Measurements from ENCODE around the gene KSR1.

KSR1 gene

DNA sequence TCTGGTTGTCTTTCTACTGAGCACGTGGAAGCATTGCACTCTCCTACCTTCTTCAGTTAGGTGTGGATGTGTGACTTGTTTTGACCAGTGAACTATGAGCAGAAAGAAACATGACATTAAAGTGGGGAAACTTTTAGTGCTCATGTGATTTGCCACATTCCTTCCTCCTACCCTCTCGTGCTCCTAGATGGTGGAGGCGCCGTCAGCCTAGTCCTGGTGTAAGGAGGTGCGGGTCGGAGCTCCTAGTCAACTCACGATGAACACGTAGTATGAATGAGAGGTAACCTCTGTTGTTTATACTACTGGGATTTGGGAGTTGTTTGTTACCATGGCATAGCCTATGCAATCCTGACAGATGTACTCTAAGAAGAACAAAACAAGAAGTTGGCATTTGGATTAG is 47.4 kb downstream of the KSR1 start:
- no peaks in the 10 kb centered on the region for H3K27me3 ChIP-seq (ENCODE audit: insufficient read depth, low read depth)
- no peak overlapping the region for H3K9ac ChIP-seq
- no peak overlapping the region for H3K4me3 ChIP-seq (IDR thresholded peaks at IDR 0.05; ENCODE audit: insufficient read depth, low read depth, low read length)
- H3K4me2 ChIP-seq = no peak overlapping the region
- H3K36me3 ChIP-seq (ENCODE audit: insufficient read depth) = no peaks in the 10 kb centered on the region
- H3K79me2 ChIP-seq (ENCODE audit: insufficient read depth, low read depth) = no peaks in the 10 kb centered on the region
- no peak overlapping the region for H3K27ac ChIP-seq
- no peaks in the 10 kb centered on the region for H3K4me1 ChIP-seq (ENCODE audit: low read depth, poor library complexity, severe bottlenecking)
- H2AFZ ChIP-seq (ENCODE audit: low read depth) = no peak overlapping the region
- TF ChIP-seq, protein P1, sequence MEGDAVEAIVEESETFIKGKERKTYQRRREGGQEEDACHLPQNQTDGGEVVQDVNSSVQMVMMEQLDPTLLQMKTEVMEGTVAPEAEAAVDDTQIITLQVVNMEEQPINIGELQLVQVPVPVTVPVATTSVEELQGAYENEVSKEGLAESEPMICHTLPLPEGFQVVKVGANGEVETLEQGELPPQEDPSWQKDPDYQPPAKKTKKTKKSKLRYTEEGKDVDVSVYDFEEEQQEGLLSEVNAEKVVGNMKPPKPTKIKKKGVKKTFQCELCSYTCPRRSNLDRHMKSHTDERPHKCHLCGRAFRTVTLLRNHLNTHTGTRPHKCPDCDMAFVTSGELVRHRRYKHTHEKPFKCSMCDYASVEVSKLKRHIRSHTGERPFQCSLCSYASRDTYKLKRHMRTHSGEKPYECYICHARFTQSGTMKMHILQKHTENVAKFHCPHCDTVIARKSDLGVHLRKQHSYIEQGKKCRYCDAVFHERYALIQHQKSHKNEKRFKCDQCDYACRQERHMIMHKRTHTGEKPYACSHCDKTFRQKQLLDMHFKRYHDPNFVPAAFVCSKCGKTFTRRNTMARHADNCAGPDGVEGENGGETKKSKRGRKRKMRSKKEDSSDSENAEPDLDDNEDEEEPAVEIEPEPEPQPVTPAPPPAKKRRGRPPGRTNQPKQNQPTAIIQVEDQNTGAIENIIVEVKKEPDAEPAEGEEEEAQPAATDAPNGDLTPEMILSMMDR (conservative IDR thresholded peaks at IDR 0.05; ENCODE audit: low read depth, low read length) = no peak
- H4K20me1 ChIP-seq (ENCODE audit: insufficient read depth) = no peaks in the 10 kb centered on the region

GRCh38 chr17:27504188-27504995 is 48.1 kb downstream of the KSR1 start:
- no peak overlapping the region for H3K4me2 ChIP-seq
- no peak overlapping the region for H3K4me3 ChIP-seq (IDR thresholded peaks at IDR 0.05; ENCODE audit: insufficient read depth, low read depth, low read length)
- no peak overlapping the region for H2AFZ ChIP-seq (ENCODE audit: low read depth)
- no peak overlapping the region for H3K9ac ChIP-seq
- H3K36me3 ChIP-seq (ENCODE audit: insufficient read depth) = no peaks in the 10 kb centered on the region
- H3K4me1 ChIP-seq (ENCODE audit: low read depth, poor library complexity, severe bottlenecking) = no peaks in the 10 kb centered on the region
- no peaks in the 10 kb centered on the region for H3K27me3 ChIP-seq (ENCODE audit: insufficient read depth, low read depth)
- no peak overlapping the region for H3K27ac ChIP-seq
- TF ChIP-seq, protein P1 (conservative IDR thresholded peaks at IDR 0.05; ENCODE audit: low read depth, low read length) = no peak
- H4K20me1 ChIP-seq (ENCODE audit: insufficient read depth) = no peaks in the 10 kb centered on the region
- no peaks in the 10 kb centered on the region for H3K79me2 ChIP-seq (ENCODE audit: insufficient read depth, low read depth)

DNA sequence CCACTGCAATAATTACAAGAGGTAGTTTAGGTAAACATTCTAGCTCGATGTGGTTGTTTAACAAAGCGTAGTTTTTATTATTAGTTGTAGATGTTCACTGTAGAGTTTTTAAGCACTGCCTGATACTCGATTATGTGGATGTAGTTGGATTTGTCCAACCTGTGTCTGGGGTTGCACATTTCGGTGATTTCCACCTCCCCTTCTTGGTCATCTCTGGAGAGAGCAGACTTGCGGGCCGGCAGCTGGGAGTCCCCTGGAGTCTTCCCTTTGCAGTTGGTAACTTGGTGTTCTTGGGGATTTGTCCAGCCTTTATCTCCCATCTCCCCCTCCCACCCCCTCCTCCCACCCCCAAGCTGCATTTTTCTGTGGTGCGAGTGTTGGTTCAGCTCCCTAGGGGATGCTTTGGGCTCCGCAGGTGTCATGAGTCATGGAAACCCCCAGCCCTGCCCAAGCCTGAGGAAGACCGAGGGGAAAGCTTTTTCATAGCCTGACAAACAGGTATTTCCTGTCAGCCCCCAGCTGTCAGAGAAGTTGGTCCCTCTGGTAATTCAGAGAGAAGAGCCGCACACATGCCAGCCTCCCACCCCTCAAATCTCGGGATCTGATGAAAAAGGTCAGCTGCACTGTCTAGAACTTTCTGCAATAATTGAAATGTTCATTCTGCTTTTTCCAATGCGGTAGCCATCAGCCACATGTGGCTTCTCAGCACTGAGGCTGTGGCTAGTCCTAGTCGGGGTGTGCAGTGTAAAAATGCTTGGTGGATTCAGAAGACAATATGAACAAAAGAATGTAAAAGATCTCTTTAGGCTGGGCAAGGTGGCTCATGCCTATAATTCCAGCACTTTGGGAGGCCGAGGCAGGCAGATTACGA is 50.3 kb downstream of the KSR1 start:
- no peak overlapping the region for H3K4me3 ChIP-seq (IDR thresholded peaks at IDR 0.05; ENCODE audit: insufficient read depth, low read depth, low read length)
- TF ChIP-seq, protein P1 (conservative IDR thresholded peaks at IDR 0.05; ENCODE audit: low read depth, low read length) = no peak
- no peaks in the 10 kb centered on the region for H3K4me1 ChIP-seq (ENCODE audit: low read depth, poor library complexity, severe bottlenecking)
- H3K36me3 ChIP-seq (ENCODE audit: insufficient read depth) = no peaks in the 10 kb centered on the region
- no peaks in the 10 kb centered on the region for H3K27me3 ChIP-seq (ENCODE audit: insufficient read depth, low read depth)
- no peaks in the 10 kb centered on the region for H4K20me1 ChIP-seq (ENCODE audit: insufficient read depth)
- H3K79me2 ChIP-seq (ENCODE audit: insufficient read depth, low read depth) = no peaks in the 10 kb centered on the region
- H3K4me2 ChIP-seq = no peak overlapping the region
- H3K9ac ChIP-seq = no peak overlapping the region
- H3K27ac ChIP-seq = no peak overlapping the region
- H2AFZ ChIP-seq (ENCODE audit: low read depth) = no peak overlapping the region

- no peak overlapping the region for H3K9ac ChIP-seq
- no peak overlapping the region for H3K4me2 ChIP-seq
- no peaks in the 10 kb centered on the region for H3K4me1 ChIP-seq (ENCODE audit: low read depth, poor library complexity, severe bottlenecking)
- no peaks in the 10 kb centered on the region for H3K27me3 ChIP-seq (ENCODE audit: insufficient read depth, low read depth)
- H3K36me3 ChIP-seq (ENCODE audit: insufficient read depth) = no peaks in the 10 kb centered on the region
- H4K20me1 ChIP-seq (ENCODE audit: insufficient read depth) = no peaks in the 10 kb centered on the region
- no peak overlapping the region for H3K27ac ChIP-seq
- no peaks in the 10 kb centered on the region for H3K79me2 ChIP-seq (ENCODE audit: insufficient read depth, low read depth)
- H2AFZ ChIP-seq (ENCODE audit: low read depth) = no peak overlapping the region
- no peak overlapping the region for H3K4me3 ChIP-seq (IDR thresholded peaks at IDR 0.05; ENCODE audit: insufficient read depth, low read depth, low read length)
- TF ChIP-seq, protein P1 (conservative IDR thresholded peaks at IDR 0.05; ENCODE audit: low read depth, low read length) = no peak
Observed at GRCh38 chr17:27511168-27511883, 55.1 kb downstream of the KSR1 start.
